Measurements from ENCODE around the gene NHLRC4.

The NHLRC4 gene

GRCh38 chr16:533391-534123 is 33.2 kb upstream of the NHLRC4 start:
- no peak overlapping the region for H3K4me3 ChIP-seq (ENCODE audit: low read depth, low read length)
- TF ChIP-seq CTCF (IDR thresholded peaks at IDR 0.05; ENCODE audit: borderline replicate concordance, insufficient read depth, low read depth, low read length): no peak

GRCh38 chr16:534135-534534 is 32.7 kb upstream of the NHLRC4 start:
- H3K4me3 ChIP-seq (ENCODE audit: low read depth, low read length): no peak overlapping the region
- TF ChIP-seq CTCF (IDR thresholded peaks at IDR 0.05; ENCODE audit: borderline replicate concordance, insufficient read depth, low read depth, low read length): no peak

DNA sequence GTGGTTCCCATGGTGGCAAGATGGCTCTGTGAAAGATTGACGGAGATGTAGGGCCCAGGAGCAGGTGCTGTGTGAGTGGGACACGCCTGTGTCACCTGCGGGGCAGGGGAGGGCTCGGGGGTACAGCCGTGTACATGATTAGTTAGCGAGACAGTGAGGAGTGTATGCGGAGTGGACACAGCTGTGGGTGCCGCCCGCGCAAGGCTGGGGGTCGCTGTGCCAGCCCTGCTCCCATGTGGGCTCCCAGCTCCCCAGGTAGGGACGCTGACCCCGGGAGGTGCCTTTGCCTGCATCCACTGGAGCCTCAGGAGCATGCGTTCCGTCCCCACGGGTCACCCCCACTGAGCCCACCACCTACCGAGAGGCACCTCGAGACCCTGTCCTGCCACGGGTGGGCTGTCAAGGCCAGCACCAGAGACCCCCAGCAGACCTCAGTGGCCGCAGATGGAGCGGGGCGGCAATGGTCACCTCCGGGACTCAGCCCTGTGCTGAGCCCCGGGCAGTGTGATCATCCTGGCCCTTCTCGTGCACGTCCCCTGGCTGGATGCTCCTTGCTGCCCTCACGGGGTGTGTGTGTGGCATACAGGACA is 31.9 kb upstream of the NHLRC4 start:
- no peak for TF ChIP-seq CTCF (IDR thresholded peaks at IDR 0.05; ENCODE audit: borderline replicate concordance, insufficient read depth, low read depth, low read length)
- no peak overlapping the region for H3K4me3 ChIP-seq (ENCODE audit: low read depth, low read length)

- no peak for TF ChIP-seq CTCF (IDR thresholded peaks at IDR 0.05; ENCODE audit: borderline replicate concordance, insufficient read depth, low read depth, low read length)
- no peak overlapping the region for H3K4me3 ChIP-seq (ENCODE audit: low read depth, low read length)
Observed at GRCh38 chr16:535446-536405, 31.1 kb upstream of the NHLRC4 start.

- H3K4me3 ChIP-seq (ENCODE audit: low read depth, low read length): no peak overlapping the region
- no peak for TF ChIP-seq CTCF (IDR thresholded peaks at IDR 0.05; ENCODE audit: borderline replicate concordance, insufficient read depth, low read depth, low read length)
Observed at GRCh38 chr16:536746-537145, 30.1 kb upstream of the NHLRC4 start.

DNA sequence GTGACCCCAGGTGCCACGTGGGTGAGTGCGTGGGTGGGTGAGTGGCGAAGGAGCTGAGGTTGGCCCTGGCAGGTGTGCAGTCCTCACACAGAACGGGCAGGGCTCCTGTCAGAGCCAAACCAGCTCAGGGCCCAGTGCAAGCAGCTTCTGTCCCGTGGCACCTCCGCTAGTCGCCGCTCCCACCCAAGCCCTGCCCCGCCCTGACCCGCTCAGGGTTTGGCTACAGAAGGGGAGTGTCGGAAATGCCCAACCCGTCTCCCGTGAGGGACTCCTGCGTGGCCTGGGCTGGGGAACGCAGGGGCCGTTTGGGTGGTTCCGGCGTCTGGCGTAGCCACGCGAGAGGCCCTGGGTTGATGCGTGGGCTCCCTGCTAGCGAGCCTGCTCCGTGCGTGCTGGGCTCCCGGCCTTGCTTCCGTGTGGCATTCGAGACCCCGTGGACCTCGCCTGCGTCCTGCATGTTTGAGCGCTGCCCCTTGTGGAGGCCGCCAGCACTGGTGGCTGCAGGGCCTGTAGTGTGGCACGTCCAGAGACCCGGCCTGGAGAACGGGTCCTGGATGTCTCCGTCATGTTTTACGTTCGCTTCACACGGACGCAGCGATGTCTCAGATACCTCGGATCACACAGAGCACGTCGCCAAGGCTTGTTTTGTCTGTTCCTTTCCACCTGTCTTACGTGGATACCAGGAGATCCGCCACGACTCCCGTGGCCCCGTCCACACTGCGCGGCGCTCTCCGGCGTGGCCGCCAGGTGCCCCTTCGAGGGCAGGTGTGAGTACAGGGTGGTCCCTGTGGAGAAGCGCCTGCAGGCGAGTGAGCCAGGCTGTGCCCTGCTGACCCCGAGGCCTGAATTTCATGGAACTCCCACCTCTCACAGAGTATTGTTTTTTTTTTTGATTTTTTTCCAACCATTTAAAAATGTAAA is 29.1 kb upstream of the NHLRC4 start:
- H3K4me3 ChIP-seq (ENCODE audit: low read depth, low read length): no peak overlapping the region
- TF ChIP-seq CTCF (IDR thresholded peaks at IDR 0.05; ENCODE audit: borderline replicate concordance, insufficient read depth, low read depth, low read length): 0 out of 2 replicates have a peak, but pooled peaks have one; percentile 3

Measured in GM12875 (cell line).